ENCODE measurements around the gene TBC1D30.
"Not testable (repeated sequence)": the region's sequence is repeated elsewhere in the genome, so short reads cannot be mapped to it uniquely, and the experiment has no call there.

Gene TBC1D30

DNA sequence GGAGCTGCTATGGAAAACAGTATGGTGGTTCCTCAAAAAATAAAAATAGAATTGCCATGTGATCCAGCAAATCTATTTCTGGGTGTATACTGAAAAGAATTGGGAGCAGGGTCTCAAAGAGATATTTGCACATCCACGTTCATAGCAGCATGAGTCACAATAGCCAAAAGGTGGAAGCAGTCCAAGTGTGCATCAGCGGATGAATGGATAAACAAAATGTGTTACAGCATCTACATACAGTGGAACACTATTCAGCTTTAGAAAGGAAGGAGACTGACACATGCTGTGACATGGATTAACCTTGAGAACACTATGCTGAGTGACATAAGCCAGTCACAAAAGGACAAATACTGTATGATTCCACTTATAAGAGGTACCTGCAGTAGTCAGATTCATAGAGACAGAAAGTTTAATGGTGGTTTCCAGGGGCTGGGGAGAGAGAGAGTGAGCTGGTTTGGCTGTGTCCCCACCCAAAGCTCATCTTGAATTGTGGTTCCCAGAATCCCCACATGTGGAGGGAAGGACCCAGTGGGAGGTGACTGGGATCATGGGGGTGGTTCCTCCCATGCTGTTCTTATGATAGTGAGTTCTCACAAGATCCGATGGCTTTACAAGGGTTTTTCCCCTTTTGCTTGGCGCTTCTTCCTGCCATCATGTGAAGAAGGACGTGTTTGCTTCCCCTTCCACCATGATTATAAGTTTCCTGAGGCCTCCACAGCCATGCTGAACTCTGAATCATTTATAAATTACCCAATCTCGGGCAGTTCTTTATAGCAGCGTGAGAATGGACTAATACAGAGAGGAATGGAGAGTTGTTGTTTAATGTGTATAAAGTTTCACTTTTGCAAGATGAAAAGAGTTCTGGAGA lies 17.6 kb upstream of the TBC1D30 start:
- peak; percentile 26 for DNase-seq

DNA sequence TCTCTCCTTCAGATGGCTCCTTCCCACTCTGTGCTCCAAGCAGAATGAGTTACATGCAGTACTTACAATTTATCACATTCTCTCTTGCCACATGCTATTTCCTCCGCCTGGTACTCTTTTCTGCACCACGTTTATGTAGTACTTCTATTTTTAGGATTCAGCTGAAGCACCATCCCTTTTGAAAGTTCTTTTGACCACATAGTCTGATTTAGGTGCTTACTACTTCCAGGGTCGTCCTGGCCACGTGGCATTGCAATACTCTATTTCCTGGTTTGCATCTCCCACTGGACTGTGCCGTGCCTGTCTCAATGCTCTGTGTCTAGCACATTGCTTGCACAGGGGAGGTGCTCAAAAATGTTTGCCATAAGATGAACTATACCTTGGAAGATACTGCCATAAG lies 16.3 kb upstream of the TBC1D30 start:
- no peak for DNase-seq

GRCh38 chr12:64810831-64811230 lies 13.6 kb upstream of the TBC1D30 start:
- no peak for DNase-seq

- DNase-seq: no peak
Observed at GRCh38 chr12:64813723-64814122, 10.7 kb upstream of the TBC1D30 start.

DNA sequence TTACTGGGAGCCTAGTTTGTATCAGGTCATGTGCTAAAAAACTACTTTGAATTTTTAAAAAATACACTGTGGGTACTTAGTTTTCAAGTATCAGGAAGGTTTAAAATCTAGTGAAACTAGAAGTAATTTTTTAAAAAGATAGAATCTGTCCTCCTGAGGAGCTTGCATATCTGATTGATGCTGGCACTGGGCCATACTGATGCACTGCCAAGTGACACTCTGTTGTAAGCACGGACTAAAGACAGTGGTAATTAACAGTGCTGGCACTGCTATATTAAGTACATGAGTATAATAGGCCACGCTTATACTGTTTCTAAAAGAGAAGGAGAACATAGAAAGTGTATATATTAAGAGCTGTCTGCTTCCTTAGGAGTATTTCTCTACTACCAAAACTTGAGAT lies 10.0 kb upstream of the TBC1D30 start:
- DNase-seq: peak; percentile 12

DNA sequence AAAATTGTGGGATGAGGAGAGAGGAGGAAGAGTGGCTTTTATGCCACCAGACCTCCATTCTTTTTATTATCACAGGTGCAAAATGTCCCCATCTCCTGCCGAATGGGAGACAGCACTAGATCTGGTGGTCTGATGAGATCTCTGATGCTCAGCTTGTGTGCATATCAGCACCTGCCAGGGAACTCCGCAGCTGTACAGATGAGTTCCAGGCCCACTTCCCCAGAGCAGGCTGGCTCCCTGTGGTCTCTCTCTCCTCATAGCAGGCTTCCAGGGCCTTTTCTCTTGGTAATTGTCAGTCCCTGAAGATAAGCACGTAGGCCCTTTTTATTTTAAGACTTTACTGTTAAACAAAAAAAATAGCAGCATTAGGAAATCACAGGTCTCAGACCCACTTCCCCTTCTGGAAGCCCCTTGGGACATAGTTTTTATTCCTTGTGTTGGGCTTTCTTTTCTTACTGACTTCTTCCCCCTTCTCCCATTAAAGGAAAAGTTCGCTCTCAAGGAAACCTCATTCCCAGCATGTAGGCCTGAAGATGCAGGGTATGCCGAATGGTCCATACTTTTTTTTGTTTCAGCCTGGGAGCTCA lies 4.5 kb upstream of the TBC1D30 start:
- no peak for DNase-seq

DNA sequence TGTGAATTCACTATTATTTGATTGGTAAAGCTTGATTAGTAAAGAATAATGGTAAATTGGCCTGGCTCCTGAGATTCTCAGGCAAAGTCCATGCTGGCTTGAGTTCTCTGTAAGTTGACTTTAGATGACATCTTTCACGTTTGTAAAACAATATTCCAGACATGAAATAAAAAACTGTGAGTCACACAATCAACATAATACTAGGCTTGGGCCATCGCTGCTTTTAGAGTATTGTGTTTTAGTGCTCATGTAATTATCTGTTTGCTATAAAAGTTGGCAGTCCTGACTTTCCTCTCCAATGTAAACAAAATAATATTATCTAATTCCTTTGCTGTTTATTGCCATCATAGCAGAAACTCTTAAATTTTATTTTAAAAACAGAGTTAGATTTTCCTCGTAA lies 3.9 kb upstream of the TBC1D30 start:
- DNase-seq: no peak

DNA sequence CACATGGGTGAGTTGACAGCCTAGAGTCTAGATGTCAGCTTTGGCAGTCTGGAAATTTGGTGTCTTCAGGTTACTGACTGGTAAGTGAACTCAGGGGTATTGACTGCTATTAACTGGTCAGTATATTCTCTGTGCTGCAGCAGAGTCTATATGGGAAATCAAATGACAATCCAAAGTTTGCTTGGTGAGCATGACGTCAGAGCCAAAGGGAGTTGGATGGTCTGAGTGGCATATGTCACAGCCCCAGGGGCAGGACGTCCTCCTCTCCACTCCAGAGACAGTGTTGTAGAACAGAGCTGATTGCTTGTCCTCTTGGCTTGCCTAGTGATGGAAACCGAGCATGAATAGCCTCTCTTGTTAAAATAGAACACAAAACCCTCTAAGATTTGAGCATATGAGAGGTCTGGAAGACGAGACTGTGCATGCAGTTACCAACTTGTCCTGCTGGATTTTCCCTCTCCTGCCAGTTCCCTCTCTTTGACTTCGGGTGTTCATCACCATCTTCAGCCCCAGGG lies 3.3 kb upstream of the TBC1D30 start:
- DNase-seq: no peak

GRCh38 chr12:64824130-64824499 lies 332 bp upstream of the TBC1D30 start:
- DNase-seq: peak; percentile 10

DNA sequence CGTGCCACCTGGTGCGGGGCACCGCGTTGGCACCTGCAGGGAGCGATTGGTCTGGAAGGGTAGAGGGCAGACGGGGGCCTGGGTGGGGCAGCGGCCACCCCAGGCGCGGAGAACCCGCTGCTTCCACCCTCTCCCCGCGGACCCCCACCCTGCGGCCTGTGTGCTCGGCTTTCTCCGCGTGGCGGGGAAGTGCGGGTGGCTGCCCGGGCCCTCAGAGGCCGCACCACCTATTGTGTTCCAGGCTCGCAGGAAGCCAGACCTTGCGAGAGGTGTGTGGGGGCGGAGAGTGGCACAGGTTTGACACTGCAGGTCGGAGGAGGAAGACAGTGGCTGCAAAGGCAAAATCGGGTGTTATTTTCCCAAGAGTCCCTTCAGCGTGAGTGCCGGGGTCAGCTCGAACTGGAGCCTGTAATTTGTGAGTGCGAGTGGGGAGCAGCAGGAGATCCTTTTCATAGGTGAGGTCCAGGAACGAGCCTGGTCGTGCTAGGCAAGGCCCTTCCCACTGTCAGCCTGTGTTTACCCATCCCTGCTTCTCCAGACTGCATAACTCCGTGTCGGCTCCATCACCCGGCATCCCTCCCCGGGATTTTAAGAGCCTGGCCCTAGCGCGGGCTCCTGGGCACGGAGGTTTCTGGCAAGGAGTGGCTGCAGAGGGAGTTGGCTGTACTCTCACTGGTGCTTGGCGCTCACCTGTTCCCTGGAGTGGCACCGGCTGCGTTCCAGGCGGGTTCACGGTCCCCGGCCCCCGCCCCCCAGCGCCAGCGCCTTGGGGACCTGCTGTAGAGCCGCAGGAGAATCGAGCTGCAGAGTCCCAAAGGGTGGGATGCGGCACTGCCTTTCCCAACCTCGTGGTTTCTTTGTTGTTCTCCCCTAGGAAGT lies 935 bp downstream of the TBC1D30 start:
- DNase-seq: peak; percentile 34

GRCh38 chr12:64826234-64826633 lies 1.8 kb downstream of the TBC1D30 start:
- DNase-seq: peak; percentile 9

GRCh38 chr12:64828713-64829112 lies 4.3 kb downstream of the TBC1D30 start:
- no peak for DNase-seq

DNA sequence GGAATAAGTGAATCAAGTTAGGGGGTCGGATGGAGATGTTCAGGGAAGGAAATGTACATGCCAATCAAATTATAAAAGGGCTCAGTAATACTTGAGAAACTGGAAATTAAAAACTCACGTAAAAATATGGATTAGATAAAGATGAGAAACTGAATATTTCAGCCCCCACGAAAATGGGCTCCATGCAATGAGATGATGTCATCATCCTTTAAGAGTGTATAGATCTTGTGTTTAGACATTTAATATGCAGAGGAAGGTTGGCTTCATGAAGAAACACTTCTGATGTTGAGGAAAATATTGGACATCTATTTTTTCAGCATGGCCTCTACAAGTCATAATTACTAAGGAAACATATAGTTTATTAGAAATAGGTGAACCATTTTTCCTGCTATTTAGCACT lies 9.5 kb downstream of the TBC1D30 start:
- DNase-seq: no peak

DNA sequence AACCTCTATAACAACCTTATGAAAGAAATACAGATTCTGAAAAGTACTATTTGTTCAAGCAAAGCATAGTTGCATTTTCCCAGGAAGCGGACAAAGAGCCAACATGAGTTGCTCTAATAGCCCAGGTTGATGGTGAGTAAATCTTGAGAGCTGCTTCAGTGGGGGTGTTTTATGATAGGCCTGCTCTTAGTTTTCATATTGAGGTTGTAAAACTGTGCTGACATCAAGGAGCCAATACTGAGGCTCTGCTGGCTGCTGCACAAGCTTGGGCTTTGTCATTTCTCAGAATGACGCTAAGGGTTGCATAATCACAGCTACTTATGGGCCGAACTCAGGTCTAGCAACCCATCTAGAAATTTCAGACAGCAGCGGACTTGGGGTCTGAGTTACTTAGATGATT lies 11.5 kb downstream of the TBC1D30 start:
- DNase-seq: no peak

GRCh38 chr12:64836856-64837255 lies 12.4 kb downstream of the TBC1D30 start:
- no peak for DNase-seq

- no peak for DNase-seq
Observed at GRCh38 chr12:64837427-64837826, 13.0 kb downstream of the TBC1D30 start.

- DNase-seq: no peak
Observed at GRCh38 chr12:64840119-64840518, 15.7 kb downstream of the TBC1D30 start.

- DNase-seq: no peak
Observed at GRCh38 chr12:64840949-64841717, 16.7 kb downstream of the TBC1D30 start.

- DNase-seq: not testable (repeated sequence)
Observed at GRCh38 chr12:64848409-64848808, 24.0 kb downstream of the TBC1D30 start.

GRCh38 chr12:64858882-64859605 lies 34.6 kb downstream of the TBC1D30 start:
- no peak for DNase-seq

GRCh38 chr12:64860446-64860998 lies 36.1 kb downstream of the TBC1D30 start:
- DNase-seq: no peak

DNA sequence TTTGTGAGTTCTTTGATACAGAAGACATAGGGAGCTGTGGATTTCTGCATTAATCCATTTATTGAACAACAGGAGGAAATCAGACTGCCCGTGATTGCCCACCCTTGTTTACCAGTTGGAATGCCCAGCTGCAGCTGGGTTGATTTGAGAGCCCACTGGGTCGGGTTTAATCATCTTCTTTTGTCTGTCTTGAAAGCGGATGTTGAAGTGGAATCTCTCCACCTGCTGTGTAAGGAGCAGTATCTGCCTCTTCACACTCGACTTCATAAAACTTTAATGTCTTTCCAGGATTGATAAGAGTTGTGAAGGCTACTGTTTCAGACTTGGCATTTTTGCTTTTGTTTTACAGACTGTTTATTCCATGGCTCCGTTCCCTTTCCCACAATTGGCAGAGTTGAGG lies 39.9 kb downstream of the TBC1D30 start:
- DNase-seq: no peak

Measured in NCI-H1694 (cell line).